Activated B cell treated with CpG ODN at 0.5 μM for 24 hours (primary cell): Measurements from ENCODE around the gene ITPKC. TPM values are rescaled to one million over a fixed set of nuclear protein-coding genes. Genes with fewer than 3 reads are reported as not detected.

Experiments used
- ATAC-seq: fragments of 200-7000 bp; cut with Tn5 transposase; one replicate; pipeline ENCODE4 v1.10.0; 2021; ENCODE audit warnings: low read depth, mild to moderate bottlenecking, moderate library complexity
- CTCF ChIA-PET: fragments of 350-600 bp; sonication (Branson Sonifier 250); formaldehyde crosslinking; loops from one replicate; lab custom pipeline; 2021; ENCODE audit warnings: antibody characterized with exemption; lab: Charles Lee
- POLR2A ChIA-PET: fragments of 350-600 bp; sonication (Branson Sonifier 250); formaldehyde crosslinking; loops from one replicate; lab custom pipeline; 2021; ENCODE audit warnings: antibody characterized with exemption; lab: Charles Lee
- DNase-seq: peaks from one replicate; pipeline ENCODE4 v3.0.0; 2022
- H3K27ac Mint-ChIP-seq: one replicate; pipeline ENCODE4 v1.8.0; 2020; ENCODE audit warnings: mixed read lengths
- H3K27me3 Mint-ChIP-seq: one replicate; pipeline ENCODE4 v1.8.0; 2021; ENCODE audit warnings: mixed read lengths
- H3K36me3 Mint-ChIP-seq: one replicate; pipeline ENCODE4 v1.8.0; 2021; ENCODE audit warnings: low read depth, mixed read lengths
- H3K4me1 Mint-ChIP-seq: one replicate; pipeline ENCODE4 v1.8.0; 2021; ENCODE audit warnings: mixed read lengths
- H3K4me3 Mint-ChIP-seq: one replicate; pipeline ENCODE4 v1.8.0; 2020; ENCODE audit warnings: mild to moderate bottlenecking, mixed read lengths
- H3K9me3 Mint-ChIP-seq: one replicate; pipeline ENCODE4 v1.8.0; 2020; ENCODE audit warnings: mixed read lengths
- CTCF ChIP-seq: fragments of 200-600 bp; IDR thresholded peaks from one replicate; pipeline ENCODE4 v1.8.0; 2022; ENCODE audit warnings: antibody characterized with exemption, mild to moderate bottlenecking
- intact Hi-C: fragments of 100-400 bp; cut with micrococcal nuclease; formaldehyde crosslinking; loops from one replicate; pipeline ENCODE4 v1.15.1; 2024
- total RNA-seq: library from RNA; stranded (reverse); gene quantifications from 2 replicates; pipeline ENCODE4 v1.2.3, GENCODE V29; 2022

The ITPKC gene
- total RNA-seq, 1 donor from 2014 or later = 13.3 TPM

- no peaks in the 10 kb centered on the region for H3K27me3 Mint-ChIP-seq
- no peak for ATAC-seq
- CTCF ChIA-PET = no interaction called here
Measured at GRCh38 chr19:40739030-40739839, 22.3 kb downstream of the ITPKC start.

GRCh38 chr19:40739871-40740703 lies 23.2 kb downstream of the ITPKC start:
- ChIA-PET POLR2A (interaction anchor here (0.6 to 1.2 kb wide), 2 partner anchors 10 to 689 kb away, joined by 4 to 5 read pairs; partner anchors contain the start of gene ACTMAP), CTCF (no interaction called here)
- Mint-ChIP-seq H3K4me1 (peaks cover 3% of the 10 kb centered on the region), H3K9me3 (no peaks in the 10 kb centered on the region), H3K4me3 (no peak overlapping the region), H3K36me3 (peaks cover 47% of the 10 kb centered on the region), H3K27ac (no peak overlapping the region), H3K27me3 (no peaks in the 10 kb centered on the region)
- intact Hi-C loops = no loop called here
- DNase-seq (no peak), ATAC-seq (no peak)
- no peak for TF ChIP-seq CTCF

More at GRCh38 chr19:40739030-40739839, 22.3 kb downstream of the ITPKC start:
- no peak for DNase-seq
- Mint-ChIP-seq H3K4me1 (peaks cover 3% of the 10 kb centered on the region), H3K9me3 (no peaks in the 10 kb centered on the region), H3K4me3 (no peak overlapping the region), H3K27ac (no peak overlapping the region), H3K36me3 (peaks cover 53% of the 10 kb centered on the region)
- POLR2A ChIA-PET = interaction anchor here (0.6 to 1.2 kb wide), 2 partner anchors 11 to 12 kb away, joined by 3 to 5 read pairs; partner anchors contain the start of gene ACTMAP
- intact Hi-C loops = no loop called here
- no peak for TF ChIP-seq CTCF

- TF ChIP-seq CTCF = no peak
- no peaks in the 10 kb centered on the region for H3K27me3 Mint-ChIP-seq
- intact Hi-C loops = no loop called here
- no peak overlapping the region for H3K4me3 Mint-ChIP-seq
- H3K36me3 Mint-ChIP-seq = peaks cover 40% of the 10 kb centered on the region
- no peaks in the 10 kb centered on the region for H3K9me3 Mint-ChIP-seq
- no peak for ATAC-seq
- ChIA-PET CTCF (no interaction called here), POLR2A (no interaction called here)
- peaks cover 3% of the 10 kb centered on the region for H3K4me1 Mint-ChIP-seq
- no peak overlapping the region for H3K27ac Mint-ChIP-seq
- DNase-seq = no peak
Measured at GRCh38 chr19:40740747-40741146, 23.8 kb downstream of the ITPKC start.

GRCh38 chr19:40741527-40742390 lies 24.8 kb downstream of the ITPKC start:
- H3K4me3 Mint-ChIP-seq = no peak overlapping the region
- no peaks in the 10 kb centered on the region for H3K9me3 Mint-ChIP-seq
- intact Hi-C loops = no loop called here
- ChIA-PET POLR2A (interaction anchor here (0.9 to 2.8 kb wide), 4 partner anchors 25 to 57 kb away, joined by 4 to 17 read pairs (median 4); partner anchors contain the start of genes COQ8B, EGLN2, ITPKC and RAB4B), CTCF (interaction anchor here (2.3 kb wide), 1 partner anchor 78 kb away, joined by 6 read pairs; no protein-coding TSS in a partner anchor)
- H3K27me3 Mint-ChIP-seq = no peaks in the 10 kb centered on the region
- ATAC-seq = no peak
- peaks cover 31% of the 10 kb centered on the region for H3K36me3 Mint-ChIP-seq
- peaks cover 3% of the 10 kb centered on the region for H3K4me1 Mint-ChIP-seq
- no peak for DNase-seq
- TF ChIP-seq CTCF = no peak
- H3K27ac Mint-ChIP-seq = no peak overlapping the region
